ENCODE measurements around the gene AOX1. TPM values are rescaled to one million over a fixed set of nuclear protein-coding genes. Genes with fewer than 3 reads are reported as not detected.

AOX1 gene
- total and polyA plus RNA-seq, 9 of the 15 experiments (the other 6 are each of a cell fraction or from before 2014, with no cell fraction given) = 0.10 to 0.55 (median 0.20) TPM; not detected in 6

- POLR2A ChIA-PET = no interaction called here
- DNase-seq (ENCODE audit: extremely low read depth in 1 of 4, low spot score in 3 of 4) = no peak
- no peak overlapping the region for H3K4me3 ChIP-seq
- H3K36me3 ChIP-seq (ENCODE audit: control insufficient read depth, insufficient read depth, low read length) = no peaks in the 10 kb centered on the region
- no peaks in the 10 kb centered on the region; a peak in 2 of 5 replicates for H3K27me3 ChIP-seq (ENCODE audit: control insufficient read depth in 2 of 2, insufficient read depth in 2 of 2, low read length in 2 of 2)
- no peak overlapping the region for H3K9ac ChIP-seq (ENCODE audit: insufficient read depth in 1 of 2, low read depth in 2 of 2, low read length in 2 of 2)
- in situ Hi-C loops (cut with MboI) = no loop called here
- no peak overlapping the region for H2AFZ ChIP-seq (ENCODE audit: low read depth, low read length)
- CTCF ChIA-PET (ENCODE audit: low intra/inter-chr PET ratio) = no interaction called here
- no peak overlapping the region for H3K27ac ChIP-seq (ENCODE audit: extremely low read depth, low read depth, low read length)
- intact Hi-C loops (cut with micrococcal nuclease) = no loop called here
- no peaks in the 10 kb centered on the region for H3K79me2 ChIP-seq (ENCODE audit: control insufficient read depth, insufficient read depth, low read length)
- 9% methylated on average over 3 of the region's 3 CpGs for WGBS (ENCODE audit: insufficient coverage, low coverage, missing lambda C conversion rate)
- no peak for ATAC-seq
- H3K4me1 ChIP-seq (replicated peaks in 1 of 2; ENCODE audit: control insufficient read depth in 2 of 2, insufficient read depth in 2 of 2, low read length in 2 of 2) = no peaks in the 10 kb centered on the region; a peak in 2 of 5 replicates
- H3K9me1 ChIP-seq (ENCODE audit: control insufficient read depth, insufficient read depth, low read length) = no peaks in the 10 kb centered on the region
- H3K4me2 ChIP-seq (ENCODE audit: insufficient read depth, low read length) = no peak overlapping the region
- FAIRE-seq = no peak
- H3K9me3 ChIP-seq (replicated peaks; ENCODE audit: control insufficient read depth, insufficient read depth, low read depth, low read length) = no peaks in the 10 kb centered on the region
- no TSS peak for BruUV-seq (replicated peaks)
- no peaks in the 10 kb centered on the region for H4K20me1 ChIP-seq (replicated peaks; ENCODE audit: control insufficient read depth, insufficient read depth, low read length)
- no peak for TF ChIP-seq ZNF589 (CRISPR knock-in tag; IDR thresholded peaks at IDR 0.05; ENCODE audit: low read depth)
- no peak for TF ChIP-seq CBFA2T2 (conservative IDR thresholded peaks at IDR 0.05)
- no peak for TF ChIP-seq MED1 (CRISPR knock-in tag; IDR thresholded peaks at IDR 0.05; ENCODE audit: borderline replicate concordance)
- TF ChIP-seq TCF3 (CRISPR knock-in tag; IDR thresholded peaks at IDR 0.05) = no peak
- TF ChIP-seq, protein P1, sequence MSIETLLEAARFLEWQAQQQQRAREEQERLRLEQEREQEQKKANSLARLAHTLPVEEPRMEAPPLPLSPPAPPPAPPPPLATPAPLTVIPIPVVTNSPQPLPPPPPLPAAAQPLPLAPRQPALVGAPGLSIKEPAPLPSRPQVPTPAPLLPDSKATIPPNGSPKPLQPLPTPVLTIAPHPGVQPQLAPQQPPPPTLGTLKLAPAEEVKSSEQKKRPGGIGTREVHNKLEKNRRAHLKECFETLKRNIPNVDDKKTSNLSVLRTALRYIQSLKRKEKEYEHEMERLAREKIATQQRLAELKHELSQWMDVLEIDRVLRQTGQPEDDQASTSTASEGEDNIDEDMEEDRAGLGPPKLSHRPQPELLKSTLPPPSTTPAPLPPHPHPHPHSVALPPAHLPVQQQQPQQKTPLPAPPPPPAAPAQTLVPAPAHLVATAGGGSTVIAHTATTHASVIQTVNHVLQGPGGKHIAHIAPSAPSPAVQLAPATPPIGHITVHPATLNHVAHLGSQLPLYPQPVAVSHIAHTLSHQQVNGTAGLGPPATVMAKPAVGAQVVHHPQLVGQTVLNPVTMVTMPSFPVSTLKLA (conservative IDR thresholded peaks at IDR 0.05) = no peak
- TF ChIP-seq HMG20A (CRISPR knock-in tag; conservative IDR thresholded peaks at IDR 0.05) = no peak
- no peak for TF ChIP-seq ELF4 (CRISPR knock-in tag; IDR thresholded peaks at IDR 0.05)
- TF ChIP-seq, protein P2, sequence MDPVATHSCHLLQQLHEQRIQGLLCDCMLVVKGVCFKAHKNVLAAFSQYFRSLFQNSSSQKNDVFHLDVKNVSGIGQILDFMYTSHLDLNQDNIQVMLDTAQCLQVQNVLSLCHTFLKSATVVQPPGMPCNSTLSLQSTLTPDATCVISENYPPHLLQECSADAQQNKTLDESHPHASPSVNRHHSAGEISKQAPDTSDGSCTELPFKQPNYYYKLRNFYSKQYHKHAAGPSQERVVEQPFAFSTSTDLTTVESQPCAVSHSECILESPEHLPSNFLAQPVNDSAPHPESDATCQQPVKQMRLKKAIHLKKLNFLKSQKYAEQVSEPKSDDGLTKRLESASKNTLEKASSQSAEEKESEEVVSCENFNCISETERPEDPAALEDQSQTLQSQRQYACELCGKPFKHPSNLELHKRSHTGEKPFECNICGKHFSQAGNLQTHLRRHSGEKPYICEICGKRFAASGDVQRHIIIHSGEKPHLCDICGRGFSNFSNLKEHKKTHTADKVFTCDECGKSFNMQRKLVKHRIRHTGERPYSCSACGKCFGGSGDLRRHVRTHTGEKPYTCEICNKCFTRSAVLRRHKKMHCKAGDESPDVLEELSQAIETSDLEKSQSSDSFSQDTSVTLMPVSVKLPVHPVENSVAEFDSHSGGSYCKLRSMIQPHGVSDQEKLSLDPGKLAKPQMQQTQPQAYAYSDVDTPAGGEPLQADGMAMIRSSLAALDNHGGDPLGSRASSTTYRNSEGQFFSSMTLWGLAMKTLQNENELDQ (CRISPR knock-in tag; IDR thresholded peaks at IDR 0.05; ENCODE audit: borderline replicate concordance) = no peak
- TF ChIP-seq, protein P3, sequence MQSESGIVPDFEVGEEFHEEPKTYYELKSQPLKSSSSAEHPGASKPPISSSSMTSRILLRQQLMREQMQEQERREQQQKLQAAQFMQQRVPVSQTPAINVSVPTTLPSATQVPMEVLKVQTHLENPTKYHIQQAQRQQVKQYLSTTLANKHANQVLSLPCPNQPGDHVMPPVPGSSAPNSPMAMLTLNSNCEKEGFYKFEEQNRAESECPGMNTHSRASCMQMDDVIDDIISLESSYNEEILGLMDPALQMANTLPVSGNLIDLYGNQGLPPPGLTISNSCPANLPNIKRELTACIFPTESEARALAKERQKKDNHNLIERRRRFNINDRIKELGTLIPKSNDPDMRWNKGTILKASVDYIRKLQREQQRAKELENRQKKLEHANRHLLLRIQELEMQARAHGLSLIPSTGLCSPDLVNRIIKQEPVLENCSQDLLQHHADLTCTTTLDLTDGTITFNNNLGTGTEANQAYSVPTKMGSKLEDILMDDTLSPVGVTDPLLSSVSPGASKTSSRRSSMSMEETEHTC (IDR thresholded peaks at IDR 0.05) = no peak
- no peak for TF ChIP-seq PTBP1 (IDR thresholded peaks at IDR 0.05; ENCODE audit: low read depth, low read length)
- TF ChIP-seq ETV1 (tag; conservative IDR thresholded peaks at IDR 0.05; ENCODE audit: low read depth) = no peak
- TF ChIP-seq PPARD (CRISPR knock-in tag; IDR thresholded peaks at IDR 0.05) = no peak
Observed at GRCh38 chr2:200640176-200640575, 54.4 kb downstream of the AOX1 start.

Measured in K562 (cell line).